ENCODE measurements around the gene NRXN3. TPM values are rescaled to one million over a fixed set of nuclear protein-coding genes. Genes with fewer than 3 reads are reported as not detected.

Gene NRXN3
- total and polyA plus RNA-seq, 7 donors = 0.06 to 0.74 (median 0.15) TPM

- Histone ChIP-seq H3K27me3 (ENCODE audit: insufficient read depth in 3 of 3, low read length in 2 of 3) (peaks cover 0 to 4% (median 0%) of the 10 kb centered on the region in 3 donors), H3K4me3 (no peak overlapping the region), H3K27ac (no peak overlapping the region), H3K36me3 (ENCODE audit: insufficient read depth in 1 of 2, low read depth in 1 of 2) (no peaks in the 10 kb centered on the region), H3K9me3 (no peaks in the 10 kb centered on the region), H3K4me1 (no peaks in the 10 kb centered on the region)
- DNase-seq (no peak), ATAC-seq (no peak)
- intact Hi-C loops (cut with DNase I) = no loop called here
- 21 to 36% (median 33%) methylated on average over 2 of the region's 2 CpGs for WGBS, 3 donors
- no peak for TF ChIP-seq CTCF (IDR thresholded peaks at IDR 0.05)
These were observed 1086.2 kb downstream of the NRXN3 start for GRCh38 chr14:79256380-79256779.

GRCh38 chr14:79260406-79260805, 1090.2 kb downstream of the NRXN3 start:
- DNase-seq (no peak), ATAC-seq (no peak)
- TF ChIP-seq CTCF (IDR thresholded peaks at IDR 0.05) = no peak
- WGBS, 3 donors = 88 to 94% (median 90%) methylated on average over 3 of the region's 3 CpGs
- H3K9me3 ChIP-seq = no peaks in the 10 kb centered on the region
- no peaks in the 10 kb centered on the region for H3K36me3 ChIP-seq (ENCODE audit: insufficient read depth in 1 of 2, low read depth in 1 of 2)
- no peaks in the 10 kb centered on the region for H3K4me1 ChIP-seq
- H3K27me3 ChIP-seq (ENCODE audit: insufficient read depth in 3 of 3, low read length in 2 of 3) = no peaks in the 10 kb centered on the region
- intact Hi-C loops (cut with DNase I) = loop anchor here in 1 of 2 donors (10.0 kb wide), 1 partner anchor 394 kb away; no protein-coding TSS in a partner anchor
- H3K27ac ChIP-seq = no peak overlapping the region
- H3K4me3 ChIP-seq = no peak overlapping the region

- Histone ChIP-seq H3K36me3 (ENCODE audit: insufficient read depth in 1 of 2, low read depth in 1 of 2) (no peaks in the 10 kb centered on the region), H3K9me3 (no peaks in the 10 kb centered on the region), H3K4me3 (no peak overlapping the region), H3K4me1 (no peaks in the 10 kb centered on the region), H3K27ac (no peak overlapping the region), H3K27me3 (ENCODE audit: insufficient read depth in 3 of 3, low read length in 2 of 3) (no peaks in the 10 kb centered on the region)
- TF ChIP-seq CTCF (IDR thresholded peaks at IDR 0.05) = no peak
- 83 to 86% (median 85%) methylated on average over 4 of the region's 4 CpGs for WGBS, 3 donors
- intact Hi-C loops (cut with DNase I) = loop anchor here in 1 of 2 donors (10.0 kb wide), 1 partner anchor 389 kb away; no protein-coding TSS in a partner anchor
- DNase-seq = no peak
- ATAC-seq = no peak
These were observed 1095.3 kb downstream of the NRXN3 start for GRCh38 chr14:79265366-79265946.

GRCh38 chr14:79270361-79270760, 1100.2 kb downstream of the NRXN3 start:
- intact Hi-C loops (cut with DNase I) = no loop called here
- H3K4me3 ChIP-seq = no peak overlapping the region
- WGBS, 3 donors = 76 to 82% (median 81%) methylated on average over 3 of the region's 3 CpGs

More at GRCh38 chr14:79270361-79270760, 1100.2 kb downstream of the NRXN3 start:
- no peak for ATAC-seq
- TF ChIP-seq CTCF (IDR thresholded peaks at IDR 0.05) = no peak
- Histone ChIP-seq H3K27ac (no peak overlapping the region), H3K4me1 (no peaks in the 10 kb centered on the region), H3K9me3 (no peaks in the 10 kb centered on the region), H3K36me3 (ENCODE audit: insufficient read depth in 1 of 2, low read depth in 1 of 2) (no peaks in the 10 kb centered on the region), H3K27me3 (ENCODE audit: insufficient read depth in 3 of 3, low read length in 2 of 3) (no peaks in the 10 kb centered on the region)
- no peak for DNase-seq

Measured in psoas muscle (tissue), 8 donors.